Measurements from ENCODE around the gene IL37.

The IL37 gene

GRCh38 chr2:112910865-112911264 is at the start of gene IL37:
IL37 (plus strand) TSS chr2:112911165; CDS start chr2:112913013, 1,848 bp downstream.
- no peak for DNase-seq

GRCh38 chr2:112864072-112864471 is 46.9 kb upstream of the IL37 start:
- no peak for DNase-seq

GRCh38 chr2:112866128-112866835 is 44.7 kb upstream of the IL37 start:
- no peak for DNase-seq

- peak; percentile 45 for DNase-seq
Measured at GRCh38 chr2:112867701-112868631, 43.0 kb upstream of the IL37 start.

- DNase-seq: peak; percentile 99
Measured at GRCh38 chr2:112869258-112869842, 41.6 kb upstream of the IL37 start.

- DNase-seq: no peak
Measured at GRCh38 chr2:112870841-112871835, 39.8 kb upstream of the IL37 start.

- DNase-seq: no peak
Measured at GRCh38 chr2:112876257-112876970, 34.6 kb upstream of the IL37 start.

- no peak for DNase-seq
Measured at GRCh38 chr2:112876971-112877361, 34.0 kb upstream of the IL37 start.

GRCh38 chr2:112877423-112877822 is 33.5 kb upstream of the IL37 start:
- DNase-seq: no peak

GRCh38 chr2:112879491-112880041 is 31.4 kb upstream of the IL37 start:
- DNase-seq: no peak

- DNase-seq: no peak
Measured at GRCh38 chr2:112880091-112880531, 30.9 kb upstream of the IL37 start.

GRCh38 chr2:112880696-112881095 is 30.3 kb upstream of the IL37 start:
- no peak for DNase-seq

- DNase-seq: no peak
Measured at GRCh38 chr2:112881217-112881985, 29.6 kb upstream of the IL37 start.

GRCh38 chr2:112883669-112884068 is 27.3 kb upstream of the IL37 start:
- no peak for DNase-seq

GRCh38 chr2:112884869-112885505 is 26.0 kb upstream of the IL37 start:
- DNase-seq: no peak

- no peak for DNase-seq
Measured at GRCh38 chr2:112885506-112885902, 25.5 kb upstream of the IL37 start.

GRCh38 chr2:112886291-112886690 is 24.7 kb upstream of the IL37 start:
- DNase-seq: no peak

- no peak for DNase-seq
Measured at GRCh38 chr2:112887964-112888749, 22.8 kb upstream of the IL37 start.

- no peak for DNase-seq
Measured at GRCh38 chr2:112889976-112890375, 21.0 kb upstream of the IL37 start.

Measured in COR-L47 (cell line).